Stimulated activated memory B cell treated with anti-CD40 and anti-IgM and Interleukin-4, amounts not matched to agents 10 μg/mL and 1 μg/mL and 100 μg/mL, for 72 hours (primary cell): ENCODE measurements around the gene SPAG5.
A peak's percentile ranks its signal among the peaks of the same experiment; 100 is the strongest.
"Not testable (repeated sequence)": the region's sequence is repeated elsewhere in the genome, so short reads cannot be mapped to it uniquely, and the experiment has no call there.

ENCODE experiments used
- ATAC-seq: fragments of 150-1000 bp; cut with Tn5 transposase; 2 replicates; pipeline ENCODE4 v1.10.0; 2021
- H3K27ac Mint-ChIP-seq: one replicate; pipeline ENCODE4 v1.8.0; 2022; ENCODE audit warnings: mild to moderate bottlenecking, mixed read lengths
- H3K27me3 Mint-ChIP-seq: one replicate; pipeline ENCODE4 v1.8.0; 2022; ENCODE audit warnings: mixed read lengths
- H3K36me3 Mint-ChIP-seq: one replicate; pipeline ENCODE4 v1.8.0; 2022; ENCODE audit warnings: mixed read lengths
- H3K4me1 Mint-ChIP-seq: one replicate; pipeline ENCODE4 v1.8.0; 2022; ENCODE audit warnings: mixed read lengths
- H3K4me3 Mint-ChIP-seq: one replicate; pipeline ENCODE4 v1.8.0; 2022; ENCODE audit warnings: mild to moderate bottlenecking, moderate library complexity, mixed read lengths
- H3K9me3 Mint-ChIP-seq: one replicate; pipeline ENCODE4 v1.8.0; 2022; ENCODE audit warnings: mixed read lengths

The SPAG5 gene

DNA sequence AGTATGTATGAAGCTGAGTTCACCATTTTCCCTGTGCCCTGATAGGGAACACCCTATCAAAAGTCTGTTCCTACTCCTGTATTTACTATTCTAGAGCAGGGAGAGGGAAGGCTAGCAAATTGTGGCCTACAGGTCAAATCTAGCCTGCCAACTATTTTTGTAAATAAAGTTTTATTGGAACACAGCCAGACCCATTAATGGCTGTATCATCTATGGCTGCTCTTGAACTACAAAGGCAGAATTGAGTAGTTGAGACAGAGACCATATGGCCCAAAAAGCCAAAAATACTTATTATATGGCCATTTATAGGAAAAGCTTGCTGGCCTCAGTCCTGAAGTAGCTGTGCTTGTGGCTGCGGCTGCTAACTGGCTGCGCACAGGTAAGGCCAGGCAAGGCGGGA lies 17.9 kb downstream of the SPAG5 start:
- ATAC-seq: no peak

DNA sequence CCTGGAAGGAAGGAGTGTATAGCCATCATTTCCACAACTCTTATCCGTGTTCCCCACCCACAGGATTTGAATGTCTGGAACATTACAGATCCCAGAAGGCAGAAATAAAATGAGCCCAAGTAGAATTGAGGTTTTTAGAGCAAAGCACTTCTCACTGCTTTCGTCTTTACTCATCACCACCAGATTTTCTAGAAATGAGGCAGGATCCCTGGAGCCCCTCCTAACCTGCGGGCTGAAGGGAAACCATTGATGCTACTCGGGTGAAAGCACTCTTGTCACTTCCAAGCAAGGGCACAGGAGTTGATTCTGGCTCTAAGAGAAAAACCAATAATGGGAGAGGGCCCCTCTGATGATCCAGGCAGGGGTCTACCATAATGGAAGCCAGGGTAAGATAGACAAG lies 19.3 kb downstream of the SPAG5 start:
- Mint-ChIP-seq H3K36me3 (peaks cover 5% of the 10 kb centered on the region), H3K4me3 (no peak overlapping the region), H3K4me1 (peaks cover 16% of the 10 kb centered on the region), H3K27me3 (no peaks in the 10 kb centered on the region), H3K27ac (no peak overlapping the region), H3K9me3 (no peaks in the 10 kb centered on the region)
- no peak for ATAC-seq

More for the DNA sequence above, 17.9 kb downstream of the SPAG5 start:
- no peaks in the 10 kb centered on the region for H3K27me3 Mint-ChIP-seq
- H3K9me3 Mint-ChIP-seq: no peaks in the 10 kb centered on the region
- H3K4me3 Mint-ChIP-seq: no peak overlapping the region
- H3K4me1 Mint-ChIP-seq: peaks cover 13% of the 10 kb centered on the region
- H3K36me3 Mint-ChIP-seq: peaks cover 12% of the 10 kb centered on the region
- no peak overlapping the region for H3K27ac Mint-ChIP-seq

DNA sequence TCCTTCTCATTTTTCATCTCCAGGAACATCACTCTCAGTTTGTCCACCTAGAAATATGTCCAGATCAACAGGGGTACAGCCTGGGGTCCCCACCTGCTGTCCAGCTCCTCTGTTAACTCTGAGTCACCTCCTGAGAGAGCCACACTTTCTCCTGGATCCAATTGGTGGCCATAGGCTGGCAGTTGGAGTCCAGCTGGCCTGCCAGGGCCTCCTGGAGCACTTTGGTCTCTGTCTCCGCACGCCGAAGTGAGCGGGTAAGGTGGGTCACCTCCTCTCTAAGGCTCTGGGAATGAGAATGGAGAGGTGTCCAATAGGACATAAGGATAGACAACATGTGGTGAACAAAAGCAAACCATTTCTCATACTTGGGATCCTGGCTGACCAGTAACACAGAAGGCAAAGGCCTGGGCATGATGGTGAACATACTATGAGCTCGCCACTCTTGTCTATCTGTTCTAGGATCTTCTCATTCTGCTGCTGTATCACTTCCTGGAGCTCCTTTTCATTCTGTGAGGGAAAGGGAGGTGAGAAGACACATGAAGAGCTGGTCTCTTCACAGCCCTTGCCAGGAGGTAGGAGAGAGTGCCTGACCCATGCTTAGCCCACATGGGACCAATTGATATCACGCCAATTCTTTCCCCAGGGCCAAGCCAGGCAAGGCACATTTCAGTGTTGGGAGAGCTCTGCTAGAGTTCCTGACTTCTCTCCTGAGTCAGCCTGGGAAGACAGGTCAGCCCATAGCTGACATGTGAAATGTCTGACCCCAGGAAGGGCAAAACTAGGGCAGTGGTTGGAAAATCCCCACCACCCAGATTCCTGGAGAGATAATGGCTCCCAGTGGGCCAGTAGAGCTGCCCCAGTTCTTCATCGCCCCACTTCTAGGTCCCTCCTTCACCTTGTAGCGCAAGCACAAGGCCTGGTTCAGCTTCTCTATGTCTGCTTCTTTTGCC lies 20.3 kb downstream of the SPAG5 start:
- ATAC-seq: no peak
- Mint-ChIP-seq H3K27me3 (no peaks in the 10 kb centered on the region), H3K27ac (no peak overlapping the region), H3K36me3 (peaks cover 15% of the 10 kb centered on the region), H3K4me3 (no peak overlapping the region), H3K4me1 (peaks cover 16% of the 10 kb centered on the region), H3K9me3 (no peaks in the 10 kb centered on the region)

- no peak for ATAC-seq
- Mint-ChIP-seq H3K36me3 (peaks cover 15% of the 10 kb centered on the region), H3K27me3 (no peaks in the 10 kb centered on the region), H3K9me3 (no peaks in the 10 kb centered on the region), H3K27ac (peak overlapping the region; percentile 86), H3K4me3 (no peak overlapping the region), H3K4me1 (peaks cover 23% of the 10 kb centered on the region)
Observed at GRCh38 chr17:28577466-28577824, 21.4 kb downstream of the SPAG5 start.

GRCh38 chr17:28576758-28577465 lies 21.9 kb downstream of the SPAG5 start, which contains the start of gene ALDOC:
Gene ALDOC (minus strand): TSS chr17:28576895. CDS start chr17:28575532, 1,363 bp downstream.
- ATAC-seq: peak; percentile 99
- H3K36me3 Mint-ChIP-seq: peaks cover 15% of the 10 kb centered on the region

DNA sequence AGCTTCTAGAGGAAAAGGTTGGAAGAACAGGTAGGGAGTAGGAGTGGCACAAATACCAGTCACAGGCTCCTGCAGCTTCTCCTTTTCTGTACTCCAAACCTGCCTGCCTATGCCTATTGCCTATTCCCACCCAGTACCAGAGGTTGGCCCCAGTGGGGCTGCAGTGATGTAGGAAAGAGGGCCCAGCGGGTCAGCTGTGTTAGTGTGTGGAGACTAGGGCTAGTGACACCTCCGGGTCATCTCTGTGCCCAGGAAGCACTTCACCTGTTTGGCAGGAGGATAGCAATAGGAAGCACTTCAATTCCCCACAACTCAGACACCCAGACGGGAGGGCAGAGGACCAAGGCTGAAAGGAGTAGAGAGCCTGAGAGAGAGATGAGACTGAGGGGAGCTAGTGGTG lies 22.8 kb downstream of the SPAG5 start:
- H3K4me1 Mint-ChIP-seq: peaks cover 30% of the 10 kb centered on the region
- H3K9me3 Mint-ChIP-seq, ATAC-seq, H3K27me3 Mint-ChIP-seq: not testable (repeated sequence)
- peaks cover 15% of the 10 kb centered on the region for H3K36me3 Mint-ChIP-seq
- H3K27ac Mint-ChIP-seq: peak overlapping the region; percentile 86
- H3K4me3 Mint-ChIP-seq: peak overlapping the region; percentile 81

More at GRCh38 chr17:28576758-28577465, 21.9 kb downstream of the SPAG5 start, which contains the start of gene ALDOC:
- Mint-ChIP-seq H3K9me3 (no peaks in the 10 kb centered on the region), H3K4me1 (peaks cover 28% of the 10 kb centered on the region), H3K4me3 (peak within 1 kb of the TSS; percentile 81), H3K27me3 (no peaks in the 10 kb centered on the region), H3K27ac (peak within 1 kb of the TSS; percentile 86)

- Mint-ChIP-seq H3K36me3 (peaks cover 13% of the 10 kb centered on the region), H3K4me1 (peaks cover 36% of the 10 kb centered on the region), H3K27me3 (no peaks in the 10 kb centered on the region), H3K4me3 (no peak overlapping the region), H3K9me3 (no peaks in the 10 kb centered on the region), H3K27ac (no peak overlapping the region)
- ATAC-seq: no peak
Observed at GRCh38 chr17:28575126-28575795, 23.6 kb downstream of the SPAG5 start.

DNA sequence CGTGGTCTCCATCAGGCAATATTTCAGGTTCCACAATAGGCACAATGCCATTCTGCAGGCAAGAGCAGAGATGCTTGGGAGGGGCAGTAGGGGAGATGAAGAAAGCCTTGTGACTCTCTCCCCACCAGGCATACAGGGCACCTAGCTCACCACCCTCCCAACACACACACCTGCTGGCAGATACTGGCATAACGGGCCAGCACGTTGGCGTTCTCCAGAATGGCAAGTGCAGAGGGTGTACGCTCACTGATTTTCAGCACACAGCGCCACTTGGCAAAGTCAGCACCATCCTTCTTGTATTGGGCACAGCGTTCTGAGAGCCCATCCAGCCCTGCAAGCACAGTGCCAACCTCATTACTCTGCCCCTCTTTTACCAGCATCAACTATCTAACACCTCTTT lies 24.3 kb downstream of the SPAG5 start:
- H3K9me3 Mint-ChIP-seq: no peaks in the 10 kb centered on the region
- H3K36me3 Mint-ChIP-seq: peaks cover 10% of the 10 kb centered on the region
- H3K4me1 Mint-ChIP-seq: peaks cover 43% of the 10 kb centered on the region

GRCh38 chr17:28573966-28574480 lies 24.8 kb downstream of the SPAG5 start:
- ATAC-seq: no peak
- Mint-ChIP-seq H3K27ac (no peak overlapping the region), H3K27me3 (no peaks in the 10 kb centered on the region), H3K36me3 (peaks cover 10% of the 10 kb centered on the region), H3K4me1 (peaks cover 47% of the 10 kb centered on the region), H3K9me3 (no peaks in the 10 kb centered on the region), H3K4me3 (no peak overlapping the region)

More for the DNA sequence above, 24.3 kb downstream of the SPAG5 start:
- no peaks in the 10 kb centered on the region for H3K27me3 Mint-ChIP-seq
- ATAC-seq: no peak
- no peak overlapping the region for H3K4me3 Mint-ChIP-seq
- H3K27ac Mint-ChIP-seq: no peak overlapping the region

GRCh38 chr17:28573521-28573920 lies 25.3 kb downstream of the SPAG5 start:
- H3K36me3 Mint-ChIP-seq: peaks cover 12% of the 10 kb centered on the region
- no peak overlapping the region for H3K27ac Mint-ChIP-seq
- no peaks in the 10 kb centered on the region for H3K27me3 Mint-ChIP-seq
- no peak for ATAC-seq
- H3K4me3 Mint-ChIP-seq: no peak overlapping the region
- no peaks in the 10 kb centered on the region for H3K9me3 Mint-ChIP-seq
- H3K4me1 Mint-ChIP-seq: peaks cover 50% of the 10 kb centered on the region

DNA sequence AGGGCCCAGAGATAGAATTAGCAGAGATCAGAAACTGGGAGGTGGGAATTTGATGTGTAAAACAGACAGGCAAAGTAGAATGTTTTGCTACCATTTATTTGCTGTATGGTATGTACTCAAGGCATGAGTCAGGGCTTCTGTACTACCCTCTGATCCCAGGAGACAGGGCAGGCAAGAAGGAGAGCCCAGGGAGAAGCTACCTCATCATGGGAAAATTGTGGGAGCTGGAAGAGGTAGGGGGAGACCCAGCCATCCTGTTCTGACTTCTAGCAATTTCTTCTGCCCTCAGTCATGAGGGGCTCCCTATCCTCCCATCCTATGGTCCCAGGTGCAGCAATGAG lies 25.8 kb downstream of the SPAG5 start:
- Mint-ChIP-seq H3K4me1 (peaks cover 55% of the 10 kb centered on the region), H3K36me3 (peaks cover 17% of the 10 kb centered on the region), H3K27ac (peak overlapping the region; percentile 81), H3K27me3 (no peaks in the 10 kb centered on the region), H3K4me3 (no peak overlapping the region), H3K9me3 (no peaks in the 10 kb centered on the region)
- no peak for ATAC-seq

- Mint-ChIP-seq H3K4me1 (peaks cover 61% of the 10 kb centered on the region), H3K36me3 (peaks cover 22% of the 10 kb centered on the region), H3K27me3 (no peaks in the 10 kb centered on the region), H3K27ac (peak overlapping the region; percentile 81), H3K9me3 (no peaks in the 10 kb centered on the region), H3K4me3 (peak overlapping the region; percentile 96)
- no peak for ATAC-seq
Observed at GRCh38 chr17:28572259-28573039, 26.4 kb downstream of the SPAG5 start.

- Mint-ChIP-seq H3K4me3 (peak within 1 kb of the TSS; percentile 96), H3K27me3 (no peaks in the 10 kb centered on the region), H3K27ac (peak within 1 kb of the TSS; percentile 81), H3K36me3 (peaks cover 22% of the 10 kb centered on the region), H3K4me1 (peaks cover 60% of the 10 kb centered on the region), H3K9me3 (no peaks in the 10 kb centered on the region)
- peak; percentile 98 for ATAC-seq
Observed at GRCh38 chr17:28571361-28572122, 27.3 kb downstream of the SPAG5 start, which contains the start of gene PIGS. Gene PIGS (minus strand): TSS chr17:28571524. CDS start chr17:28571496, 28 bp downstream.
